Measurements from ENCODE around the gene NANOS3.
"Not testable (repeated sequence)": the region's sequence is repeated elsewhere in the genome, so short reads cannot be mapped to it uniquely, and the experiment has no call there.

Gene NANOS3

DNA sequence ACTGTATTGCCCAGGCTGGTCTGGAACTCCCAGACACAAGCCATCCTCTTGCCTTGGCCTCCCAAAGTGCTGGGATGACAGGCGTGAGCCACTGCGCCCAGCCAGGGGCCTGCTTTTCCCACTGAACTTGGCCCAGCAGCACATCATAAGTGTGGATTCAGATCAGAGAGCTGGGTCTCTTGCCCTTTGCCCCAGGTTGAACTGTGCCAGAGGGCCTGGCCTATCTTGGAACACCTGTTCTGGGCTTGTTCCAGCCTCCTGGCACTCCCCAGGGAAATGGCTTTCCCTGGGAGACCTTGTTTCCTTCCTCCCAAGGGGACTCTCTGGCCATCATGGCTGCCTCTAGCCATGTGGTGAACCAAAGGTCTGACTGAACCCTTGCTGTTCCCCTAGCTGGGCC is 32.5 kb downstream of the NANOS3 start:
- no peak for ATAC-seq
- Mint-ChIP-seq H3K36me3 (peaks cover 13% of the 10 kb centered on the region), H3K27me3 (no peaks in the 10 kb centered on the region), H3K4me3 (no peak overlapping the region), H3K9me3 (no peaks in the 10 kb centered on the region), H3K27ac (no peak overlapping the region), H3K4me1 (peaks cover 16% of the 10 kb centered on the region)

DNA sequence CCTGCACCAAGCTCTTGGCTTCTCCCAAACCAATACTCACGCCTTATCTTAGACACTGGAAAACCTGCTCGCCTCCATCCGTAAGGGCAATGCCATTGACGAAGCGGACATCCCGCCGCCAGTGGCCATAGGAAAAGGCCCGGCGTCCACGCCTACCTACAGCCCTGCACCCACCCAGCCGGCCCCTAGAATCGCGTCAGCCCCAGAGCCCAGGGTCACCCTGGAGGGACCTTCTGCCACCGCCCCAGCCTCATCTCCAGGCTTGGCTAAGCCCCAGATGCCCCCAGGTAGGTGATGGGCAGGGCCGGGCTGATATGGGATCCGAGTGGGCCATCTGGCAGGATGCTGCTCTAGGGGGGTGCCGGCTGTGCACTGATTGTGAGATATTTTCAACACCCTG is 36.4 kb downstream of the NANOS3 start:
- Mint-ChIP-seq H3K36me3 (peaks cover 17% of the 10 kb centered on the region), H3K4me1 (no peaks in the 10 kb centered on the region), H3K4me3 (no peak overlapping the region), H3K27ac (no peak overlapping the region), H3K27me3 (no peaks in the 10 kb centered on the region), H3K9me3 (no peaks in the 10 kb centered on the region)
- ATAC-seq = no peak

DNA sequence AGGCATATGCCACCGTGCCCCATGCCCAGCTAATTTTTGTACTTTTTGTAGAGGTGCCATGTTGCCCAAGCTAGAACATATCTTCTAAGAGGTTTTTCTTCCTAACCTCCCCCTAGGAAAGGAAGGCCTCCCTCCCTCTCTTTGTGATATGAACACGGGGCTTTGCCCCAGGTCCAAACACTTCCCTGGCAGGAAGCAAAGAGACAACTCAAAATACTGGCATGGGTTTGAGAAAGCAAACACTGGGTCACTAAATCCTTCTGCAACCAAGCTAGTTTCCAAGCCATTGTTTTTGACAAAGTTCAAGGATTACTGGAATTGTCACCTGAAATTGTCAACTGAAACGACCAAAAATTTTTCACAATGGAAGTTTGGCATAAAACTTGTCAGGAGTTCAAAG is 37.8 kb downstream of the NANOS3 start:
- Mint-ChIP-seq H3K4me1 (no peaks in the 10 kb centered on the region), H3K27me3 (no peaks in the 10 kb centered on the region), H3K4me3 (no peak overlapping the region), H3K9me3 (no peaks in the 10 kb centered on the region), H3K27ac (no peak overlapping the region), H3K36me3 (peaks cover 24% of the 10 kb centered on the region)
- no peak for ATAC-seq

DNA sequence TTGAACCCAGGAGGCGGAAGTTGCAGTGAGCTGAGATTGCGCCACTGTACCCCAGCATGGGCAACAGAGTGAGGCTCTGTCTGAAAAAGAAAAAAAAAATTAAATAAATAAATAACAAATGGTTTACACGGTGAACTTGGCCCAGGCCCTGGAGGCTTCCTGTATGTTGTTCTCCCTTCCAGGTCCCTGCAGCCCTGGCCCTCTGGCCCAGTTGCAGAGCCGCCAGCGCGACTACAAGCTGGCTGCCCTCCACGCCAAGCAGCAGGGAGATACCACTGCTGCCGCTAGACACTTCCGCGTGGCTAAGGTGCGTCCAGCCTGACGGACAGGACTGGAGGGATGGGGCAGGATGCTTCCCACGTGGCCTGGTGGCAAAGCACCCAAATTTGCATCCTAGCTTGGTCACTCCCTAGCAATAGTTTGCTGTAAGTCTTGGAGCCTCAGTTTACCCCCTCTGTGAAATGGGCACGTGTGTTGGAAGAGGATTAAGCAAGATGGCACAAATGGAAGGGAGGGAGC is 41.0 kb downstream of the NANOS3 start:
- Mint-ChIP-seq H3K4me3 (no peak overlapping the region), H3K4me1 (no peaks in the 10 kb centered on the region), H3K27me3 (no peaks in the 10 kb centered on the region), H3K9me3 (peaks cover 3% of the 10 kb centered on the region), H3K27ac (no peak overlapping the region), H3K36me3 (peaks cover 45% of the 10 kb centered on the region)
- no peak for ATAC-seq

DNA sequence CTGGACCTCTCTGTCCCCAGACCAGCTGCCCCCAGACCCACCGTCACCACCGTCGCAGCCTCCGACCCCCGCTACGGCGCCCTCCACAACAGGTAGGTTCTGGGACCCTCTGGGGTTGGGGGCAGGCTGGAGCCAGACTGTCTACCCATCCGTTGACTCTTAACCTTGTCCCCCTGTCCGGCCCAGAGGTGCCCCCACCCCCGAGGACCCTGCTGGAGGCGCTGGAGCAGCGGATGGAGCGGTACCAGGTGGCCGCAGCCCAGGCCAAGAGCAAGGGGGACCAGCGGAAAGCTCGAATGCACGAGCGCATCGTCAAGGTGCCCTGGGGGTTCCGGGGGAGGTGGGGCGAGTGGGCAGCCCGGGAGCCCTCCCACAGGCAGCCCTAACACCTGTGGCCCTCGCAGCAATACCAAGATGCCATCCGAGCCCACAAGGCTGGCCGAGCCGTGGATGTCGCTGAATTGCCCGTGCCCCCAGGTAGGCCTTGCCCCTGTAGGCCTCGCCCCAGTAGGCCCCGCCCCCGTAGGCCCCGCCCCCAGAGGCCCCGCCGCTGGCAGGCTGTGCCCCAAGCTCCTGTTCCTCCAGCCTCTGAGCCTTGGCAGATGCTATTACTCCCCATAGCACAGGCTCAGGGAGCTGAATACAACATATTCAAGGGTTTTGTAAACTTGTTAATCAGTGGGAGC is 41.9 kb downstream of the NANOS3 start:
- ATAC-seq = no peak
- H3K27me3 Mint-ChIP-seq = no peaks in the 10 kb centered on the region
- H3K36me3 Mint-ChIP-seq = peaks cover 54% of the 10 kb centered on the region
- no peak overlapping the region for H3K4me3 Mint-ChIP-seq
- H3K27ac Mint-ChIP-seq = no peak overlapping the region
- peaks cover 3% of the 10 kb centered on the region for H3K9me3 Mint-ChIP-seq
- no peaks in the 10 kb centered on the region for H3K4me1 Mint-ChIP-seq

DNA sequence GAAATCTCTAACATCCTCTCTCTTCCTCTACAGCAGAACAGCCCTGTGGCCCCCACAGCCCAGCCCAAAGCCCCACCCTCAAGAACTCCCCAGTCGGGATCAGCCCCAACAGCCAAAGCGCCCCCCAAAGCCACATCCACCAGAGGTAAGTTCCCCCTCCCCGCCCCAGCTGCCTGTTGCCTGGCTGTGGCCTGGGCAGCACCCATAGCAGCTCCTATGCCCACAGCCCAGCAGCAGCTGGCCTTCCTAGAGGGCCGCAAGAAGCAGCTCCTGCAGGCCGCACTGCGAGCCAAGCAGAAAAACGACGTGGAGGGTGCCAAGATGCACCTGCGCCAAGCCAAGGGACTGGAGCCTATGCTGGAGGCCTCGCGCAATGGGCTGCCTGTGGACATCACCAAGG is 43.6 kb downstream of the NANOS3 start:
- no peak for ATAC-seq
- Mint-ChIP-seq H3K27ac (no peak overlapping the region), H3K4me3 (no peak overlapping the region), H3K36me3 (peaks cover 66% of the 10 kb centered on the region), H3K9me3 (peaks cover 3% of the 10 kb centered on the region), H3K4me1 (no peaks in the 10 kb centered on the region), H3K27me3 (no peaks in the 10 kb centered on the region)

DNA sequence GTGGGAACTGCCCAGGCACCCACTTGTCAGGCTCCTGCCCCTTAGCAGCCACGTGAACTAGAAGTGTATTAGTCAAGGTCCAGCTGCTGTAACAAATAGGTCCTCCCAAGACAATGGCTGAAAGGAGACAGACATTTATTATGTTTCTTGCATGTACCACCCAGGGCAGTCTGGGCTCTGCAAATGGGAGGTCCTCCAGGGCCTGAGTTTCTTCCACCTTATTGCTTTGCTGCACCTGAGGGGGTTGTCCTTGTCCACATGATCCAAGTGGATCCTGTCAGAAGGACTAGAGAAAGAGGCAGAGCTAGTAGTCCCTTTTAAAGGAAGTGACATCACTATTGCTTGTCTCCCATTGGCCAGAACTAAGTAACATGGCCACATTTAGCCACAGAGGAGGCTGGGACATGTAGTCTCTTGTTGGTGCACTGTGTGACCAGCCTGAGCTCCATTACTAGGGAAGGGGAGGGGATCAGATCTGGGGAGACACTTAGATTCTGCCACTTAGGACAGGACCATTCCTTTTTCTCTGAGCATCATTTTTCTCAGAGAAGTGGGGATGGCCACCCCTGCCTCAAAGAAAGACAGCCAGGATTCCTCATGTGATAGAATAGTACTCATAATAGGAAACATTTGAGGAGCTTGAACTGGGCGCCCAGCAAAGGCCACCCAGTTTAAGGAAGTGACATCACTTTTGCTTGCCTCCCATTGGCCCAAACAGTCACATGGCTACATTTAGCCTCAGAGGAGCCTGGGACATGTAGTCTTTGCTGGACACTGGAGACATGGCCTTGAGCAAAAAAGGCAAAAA is 44.2 kb downstream of the NANOS3 start:
- H3K27me3 Mint-ChIP-seq = no peaks in the 10 kb centered on the region
- no peak overlapping the region for H3K27ac Mint-ChIP-seq
- no peaks in the 10 kb centered on the region for H3K4me1 Mint-ChIP-seq
- H3K9me3 Mint-ChIP-seq = peaks cover 3% of the 10 kb centered on the region
- peak; percentile 83 for ATAC-seq
- H3K4me3 Mint-ChIP-seq = no peak overlapping the region
- peaks cover 69% of the 10 kb centered on the region for H3K36me3 Mint-ChIP-seq

DNA sequence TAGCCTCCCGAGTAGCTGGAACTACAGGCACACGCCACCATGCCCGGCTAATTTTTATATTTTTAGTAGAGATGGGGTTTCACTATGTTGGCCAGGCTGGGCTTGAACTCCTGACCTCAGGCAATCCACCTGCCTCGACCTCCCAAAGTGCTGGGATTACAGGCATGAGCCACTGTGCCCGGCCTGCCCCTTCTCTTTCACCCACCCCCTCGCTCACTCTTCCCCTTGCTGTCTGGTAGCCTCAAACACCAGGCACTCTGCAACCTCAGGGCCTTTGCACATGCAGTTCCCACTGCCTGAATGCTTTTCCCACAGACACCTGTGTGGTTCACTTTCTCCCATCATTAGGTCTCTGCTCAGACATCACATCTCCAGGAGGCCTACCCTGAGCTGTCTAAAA is 45.2 kb downstream of the NANOS3 start:
- peaks cover 78% of the 10 kb centered on the region for H3K36me3 Mint-ChIP-seq
- not testable (repeated sequence) for H3K4me3 Mint-ChIP-seq, H3K27me3 Mint-ChIP-seq, H3K27ac Mint-ChIP-seq, H3K9me3 Mint-ChIP-seq, H3K4me1 Mint-ChIP-seq, ATAC-seq

DNA sequence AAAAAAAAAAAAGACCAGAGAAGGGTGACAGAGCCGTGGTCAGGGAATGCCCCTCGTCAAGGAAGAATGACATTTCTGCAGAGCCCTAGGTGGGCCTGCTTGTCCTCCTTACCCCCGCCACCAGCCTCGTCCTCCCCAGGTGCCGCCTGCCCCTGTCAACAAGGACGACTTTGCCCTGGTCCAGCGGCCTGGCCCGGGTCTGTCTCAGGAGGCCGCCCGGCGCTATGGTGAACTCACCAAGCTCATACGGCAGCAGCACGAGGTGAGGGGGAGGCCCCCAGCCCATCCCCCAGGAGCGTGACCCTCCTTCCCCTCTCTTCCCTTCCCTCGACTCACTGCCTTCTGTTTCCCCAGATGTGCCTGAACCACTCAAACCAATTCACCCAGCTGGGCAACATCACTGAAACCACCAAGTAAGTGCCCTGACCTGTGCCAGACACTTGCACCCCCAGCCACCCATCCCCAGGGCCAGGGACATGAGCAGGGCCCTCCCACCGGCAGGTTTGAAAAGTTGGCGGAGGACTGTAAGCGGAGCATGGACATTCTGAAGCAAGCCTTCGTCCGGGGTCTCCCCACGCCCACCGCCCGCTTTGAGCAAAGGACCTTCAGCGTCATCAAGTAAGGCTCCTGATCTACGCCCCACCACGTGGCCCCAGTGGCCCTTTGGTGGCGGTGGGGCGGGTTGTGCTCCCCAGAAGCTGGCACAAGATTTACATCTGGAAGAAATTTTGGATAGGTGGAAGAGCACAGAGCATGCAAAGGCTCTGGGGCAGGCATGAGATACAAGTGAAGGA is 46.5 kb downstream of the NANOS3 start:
- Mint-ChIP-seq H3K9me3 (peaks cover 3% of the 10 kb centered on the region), H3K36me3 (peaks cover 84% of the 10 kb centered on the region), H3K4me3 (no peak overlapping the region), H3K4me1 (no peaks in the 10 kb centered on the region), H3K27ac (no peak overlapping the region), H3K27me3 (no peaks in the 10 kb centered on the region)
- ATAC-seq = peak; percentile 42

DNA sequence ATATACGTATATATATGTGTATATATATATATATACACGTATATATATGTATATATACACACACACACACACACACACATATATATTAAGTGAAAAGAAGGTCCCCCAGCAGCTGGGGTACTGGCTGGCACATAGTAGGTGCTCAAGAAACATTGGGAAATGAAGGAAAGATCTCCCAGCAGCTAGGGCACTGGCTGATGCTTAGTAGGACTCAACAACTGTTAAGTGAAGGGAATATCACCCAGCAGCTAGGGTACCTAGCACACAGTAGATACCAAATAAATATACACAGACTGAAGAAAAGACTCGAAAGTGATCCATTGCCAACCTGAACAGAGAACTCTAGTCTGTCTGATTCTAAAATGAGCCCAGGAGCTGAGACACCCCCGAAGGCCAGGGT is 49.1 kb downstream of the NANOS3 start:
- Mint-ChIP-seq H3K36me3 (peaks cover 63% of the 10 kb centered on the region), H3K27ac (no peak overlapping the region), H3K4me3 (no peak overlapping the region), H3K27me3 (no peaks in the 10 kb centered on the region), H3K9me3 (peaks cover 3% of the 10 kb centered on the region), H3K4me1 (no peaks in the 10 kb centered on the region)
- no peak for ATAC-seq

DNA sequence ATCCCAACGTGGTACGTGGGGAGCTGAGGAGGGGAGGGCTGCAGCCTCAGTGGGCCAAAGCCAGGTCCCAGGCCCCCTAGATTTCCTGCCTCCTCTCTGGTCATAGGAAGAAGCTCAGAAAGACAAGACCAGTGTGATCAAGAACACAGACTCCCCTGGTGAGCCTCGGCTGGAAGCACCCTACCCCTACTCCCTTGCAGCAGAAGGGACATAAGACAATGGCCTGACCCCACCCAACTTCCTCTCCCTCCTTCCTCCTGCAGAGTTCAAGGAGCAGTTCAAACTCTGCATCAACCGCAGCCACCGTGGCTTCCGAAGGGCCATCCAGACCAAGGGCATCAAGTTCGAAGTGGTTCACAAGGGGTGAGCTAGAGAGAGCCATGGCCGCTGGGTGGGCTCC is 49.8 kb downstream of the NANOS3 start:
- H3K4me3 Mint-ChIP-seq = no peak overlapping the region
- ATAC-seq = no peak
- no peaks in the 10 kb centered on the region for H3K9me3 Mint-ChIP-seq
- H3K27ac Mint-ChIP-seq = no peak overlapping the region
- peaks cover 56% of the 10 kb centered on the region for H3K36me3 Mint-ChIP-seq
- H3K27me3 Mint-ChIP-seq = no peaks in the 10 kb centered on the region
- H3K4me1 Mint-ChIP-seq = no peaks in the 10 kb centered on the region

DNA sequence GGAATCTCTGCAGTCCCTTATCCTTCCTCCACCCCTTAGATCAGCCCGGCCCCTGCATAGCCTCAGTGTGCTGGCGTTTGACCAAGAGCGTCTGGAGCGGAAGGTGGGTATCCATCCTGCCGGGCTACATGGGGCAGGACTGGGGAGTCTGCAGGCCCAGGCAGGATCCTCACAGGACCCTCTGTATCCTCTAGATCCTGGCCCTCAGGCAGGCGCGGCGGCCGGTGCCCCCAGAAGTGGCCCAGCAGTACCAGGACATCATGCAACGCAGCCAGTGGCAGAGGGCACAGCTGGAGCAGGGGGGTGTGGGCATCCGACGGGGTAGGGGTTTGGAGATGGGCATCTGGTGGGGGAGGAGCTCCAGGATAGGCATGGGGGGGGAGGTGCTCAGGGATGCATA is 52.4 kb downstream of the NANOS3 start:
- H3K27me3 Mint-ChIP-seq = peaks cover 15% of the 10 kb centered on the region
- no peak for ATAC-seq
- H3K4me3 Mint-ChIP-seq = no peak overlapping the region
- no peaks in the 10 kb centered on the region for H3K9me3 Mint-ChIP-seq
- H3K36me3 Mint-ChIP-seq = peaks cover 34% of the 10 kb centered on the region
- H3K27ac Mint-ChIP-seq = no peak overlapping the region
- H3K4me1 Mint-ChIP-seq = peaks cover 9% of the 10 kb centered on the region

DNA sequence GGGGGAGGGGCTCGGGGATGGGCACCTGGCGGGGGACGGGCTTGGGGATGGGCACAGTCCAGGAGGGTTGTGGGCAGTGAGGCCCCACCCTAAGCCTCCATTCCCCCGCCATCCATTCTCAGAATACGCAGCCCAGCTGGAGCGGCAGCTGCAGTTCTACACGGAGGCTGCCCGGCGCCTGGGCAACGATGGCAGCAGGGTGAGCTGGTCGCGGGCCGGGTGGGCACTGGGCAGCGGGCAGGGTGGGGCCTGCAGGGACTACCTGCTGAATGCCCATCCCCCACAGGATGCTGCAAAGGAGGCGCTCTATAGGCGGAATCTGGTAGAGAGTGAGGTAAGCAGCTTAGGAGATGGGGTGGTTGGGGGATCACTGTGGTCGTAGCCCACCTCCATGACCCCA is 53.0 kb downstream of the NANOS3 start:
- H3K4me1 Mint-ChIP-seq = peaks cover 15% of the 10 kb centered on the region
- ATAC-seq = no peak
- H3K27ac Mint-ChIP-seq = no peak overlapping the region
- H3K36me3 Mint-ChIP-seq = peaks cover 30% of the 10 kb centered on the region
- peaks cover 21% of the 10 kb centered on the region for H3K27me3 Mint-ChIP-seq
- no peaks in the 10 kb centered on the region for H3K9me3 Mint-ChIP-seq
- H3K4me3 Mint-ChIP-seq = no peak overlapping the region
